HepG2 (cell line): Measurements from ENCODE around the gene CTNNA1. TPM values are rescaled to one million over a fixed set of nuclear protein-coding genes. Genes with fewer than 3 reads are reported as not detected.
A peak's percentile ranks its signal among the peaks of the same experiment; 100 is the strongest.

ENCODE experiments used
- ATAC-seq: fragments of 200-7000 bp; cut with Tn5 transposase; 3 replicates; pipeline ENCODE4 v1.9.1; 2020; ENCODE audit warnings: mild to moderate bottlenecking, moderate library complexity
- BruUV-seq: library from RNA; stranded (reverse); fragments of 400-500 nt; replicated peaks from 2 replicates; lab custom pipeline; 2021; lab: Mats Ljungman, UMichigan
- CTCF ChIA-PET: fragments of 300-600 bp; formaldehyde crosslinking; extraction: SDS; loops from one replicate; lab custom pipeline; 2021; ENCODE audit warnings: low total read pairs, inconsistent platforms, low intra/inter-chr PET ratio; lab: Yijun Ruan, JAX
- POLR2A ChIA-PET: fragments of 350-600 bp; sonication (Branson Sonifier 250); formaldehyde crosslinking; loops from one replicate; lab custom pipeline; 2020; ENCODE audit warnings: antibody characterized with exemption, inconsistent platforms; lab: Yijun Ruan, JAX
- DNase-seq: peaks from one replicate; pipeline ENCODE4 v3.0.0-alpha.2; 2015; ENCODE audit warnings: low spot score
- FAIRE-seq: peaks from 3 replicates; lab custom pipeline; 2011; peaks lifted over from hg19 to GRCh38; lab: Jason Lieb, UNC
- H2AFZ ChIP-seq: one replicate; pipeline ENCODE4 v1.6.1; 2011; ENCODE audit warnings: low read length, inconsistent platforms
- H3K27ac ChIP-seq: fragments of 300-600 bp; 3 replicates; pipeline ENCODE4 v1.8.0; 2011; ENCODE audit warnings: mixed run types, mild to moderate bottlenecking, mixed read lengths, low read length, inconsistent platforms; ENCODE audit not compliant: insufficient read depth; ENCODE audit errors: extremely low read length
- H3K27me3 ChIP-seq, 2 experiments: fragments of 200-600 bp in 1 of 2; 2 replicates in 1 of 2; 3 replicates in 1 of 2; pipeline versions ENCODE4 v1.6.0 to v1.8.0; 2011; ENCODE audit warnings: low read length in 2 of 2, mild to moderate bottlenecking in 2 of 2, moderate library complexity in 2 of 2, inconsistent platforms in 1 of 2; ENCODE audit not compliant: insufficient read depth in 2 of 2, control insufficient read depth in 1 of 2
- H3K36me3 ChIP-seq, 2 experiments: fragments of 200-600 bp in 1 of 2; replicated peaks in 1 of 2; 2 replicates in 1 of 2; 3 replicates in 1 of 2; pipeline versions ENCODE4 v1.5.1 to v1.8.0; 2011; ENCODE audit warnings: low read length in 2 of 2, inconsistent platforms in 1 of 2; ENCODE audit not compliant: insufficient read depth in 2 of 2, control insufficient read depth in 1 of 2
- H3K4me1 ChIP-seq: 2 replicates; pipeline ENCODE4 v1.5.1; 2012; ENCODE audit warnings: low read length, inconsistent platforms; ENCODE audit not compliant: insufficient read depth
- H3K4me2 ChIP-seq: 2 replicates; pipeline ENCODE4 v1.6.0; 2011; ENCODE audit warnings: low read depth, low read length, inconsistent platforms
- H3K4me3 ChIP-seq, 3 experiments: fragments of 200-600 bp in 1 of 3; sonication (generic), shearing (Covaris generic) in 1 of 3; replicated peaks in 1 of 3; 2 replicates each; pipeline ENCODE4 v1.5.1; 2011 to 2016; ENCODE audit warnings: low read length in 3 of 3, inconsistent platforms in 2 of 3, low read depth in 2 of 3, mild to moderate bottlenecking in 2 of 3, control low read depth in 1 of 3, mixed read lengths in 1 of 3; ENCODE audit not compliant: insufficient read depth in 1 of 3
- H3K79me2 ChIP-seq: one replicate; pipeline ENCODE4 v1.6.1; 2011; ENCODE audit warnings: low read length, inconsistent platforms; ENCODE audit not compliant: insufficient read depth
- H3K9ac ChIP-seq: 2 replicates; pipeline ENCODE4 v1.6.0; 2011; ENCODE audit warnings: mild to moderate bottlenecking, low read depth, low read length, inconsistent platforms; ENCODE audit not compliant: insufficient read depth
- H3K9me3 ChIP-seq: 2 replicates; pipeline ENCODE4 v1.5.1; 2012; ENCODE audit warnings: mild to moderate bottlenecking, low read length
- H4K20me1 ChIP-seq: 2 replicates; pipeline ENCODE4 v1.6.0; 2011; ENCODE audit warnings: inconsistent platforms, mild to moderate bottlenecking, low read length, moderate library complexity; ENCODE audit not compliant: insufficient read depth
- FOSL2 ChIP-seq: sonication (generic); formaldehyde crosslinking; IDR thresholded peaks from 2 replicates; pipeline ENCODE4 v1.4.0; 2020; ENCODE audit warnings: missing genetic modification reagents
- GFI1 ChIP-seq: sonication (generic); formaldehyde crosslinking; IDR thresholded peaks from 2 replicates; pipeline ENCODE4 v1.5.0; 2020; ENCODE audit warnings: missing genetic modification reagents, mild to moderate bottlenecking, borderline replicate concordance
- KDM2A ChIP-seq: sonication (generic); formaldehyde crosslinking; IDR thresholded peaks from 2 replicates; pipeline ENCODE4 v1.4.0; 2020; ENCODE audit warnings: low read depth, missing genetic modification reagents, borderline replicate concordance
- KLF6 ChIP-seq: IDR thresholded peaks from 2 replicates; pipeline ENCODE4 v1.8.0; 2016; ENCODE audit warnings: missing biosample characterization, missing genetic modification reagents
- NFE2L2 ChIP-seq: fragments of 150-350 bp; IDR thresholded peaks from 2 replicates; pipeline ENCODE4 v1.6.1; 2014; ENCODE audit warnings: low read length
- NFIC ChIP-seq: IDR thresholded peaks from 2 replicates; pipeline ENCODE4 v1.6.1; 2012; ENCODE audit warnings: mild to moderate bottlenecking, low read length, inconsistent platforms
- PRDM15 ChIP-seq: sonication (generic); formaldehyde crosslinking; IDR thresholded peaks from 2 replicates; pipeline ENCODE4 v1.4.0; 2020; ENCODE audit warnings: missing genetic modification reagents
- SYNCRIP ChIP-seq: fragments of 200-400 bp; formaldehyde crosslinking; IDR thresholded peaks from 2 replicates; pipeline ENCODE4 v1.6.1; 2018; ENCODE audit warnings: mild to moderate bottlenecking, low read depth, low read length; ENCODE audit not compliant: insufficient read depth
- ZNF235 ChIP-seq: sonication (generic); formaldehyde crosslinking; IDR thresholded peaks from 2 replicates; pipeline ENCODE4 v1.8.1; 2023; ENCODE audit warnings: mild to moderate bottlenecking, missing genetic modification reagents, borderline replicate concordance
- WGBS: methylation state at CpG from one replicate; pipeline ENCODE4 v1.1.6; 2017; ENCODE audit warnings: low lambda C conversion rate; 5-methylcytosine and 5-hydroxymethylcytosine counted together
- in situ Hi-C: cut with HindIII; loops from 2 replicates; pipeline ENCODE4 v1.10.0; 2017; ENCODE audit warnings: low pct_unique_long_range_greater_than_20kb; ENCODE audit not compliant: extremely low pct_ligation_motif_present
- intact Hi-C: fragments of 100-400 bp; cut with micrococcal nuclease; formaldehyde crosslinking; loops from one replicate; pipeline ENCODE4 v1.10.0; 2022; ENCODE audit not compliant: unreplicated experiment
- polyA plus RNA-seq, 8 experiments: library from polyadenylated mRNA; depleted of rRNA in 3 of 8; stranded (reverse) in 7 of 8; unstranded in 1 of 8; fragments of >200 nt; fragmentation: Illumina TruSeq in 4 of 8; extraction: Trizol in 4 of 8; gene quantifications; 2 replicates each; pipeline versions ENCODE4 v1.2.1 to v1.2.3, GENCODE V29; 2011 to 2016; ENCODE audit warnings: low read depth in 4 of 8, missing spikeins in 1 of 8, mixed read lengths in 1 of 8; ENCODE audit not compliant: insufficient read depth in 1 of 8
- total RNA-seq, 5 experiments: library from RNA; depleted of rRNA; stranded (reverse); fragments of >200 nt; fragmentation: Illumina TruSeq; extraction: Trizol; gene quantifications; 2 replicates each; pipeline ENCODE4 v1.2.3, GENCODE V29; 2016; ENCODE audit warnings: low read depth in 1 of 5
- TF ChIP-seq, protein P1 (sequence below): sonication (generic); formaldehyde crosslinking; IDR thresholded peaks from 2 replicates; pipeline ENCODE4 v1.5.0; 2020; ENCODE audit warnings: mild to moderate bottlenecking, missing genetic modification reagents
- TF ChIP-seq, protein P2 (sequence below): sonication (generic); formaldehyde crosslinking; IDR thresholded peaks from 2 replicates; pipeline ENCODE4 v1.4.0; 2020; ENCODE audit warnings: missing genetic modification reagents, mild to moderate bottlenecking, borderline replicate concordance
- TF ChIP-seq, protein P3 (sequence below): sonication (generic); formaldehyde crosslinking; conservative IDR thresholded peaks from 2 replicates; pipeline ENCODE4 v1.8.0; 2022; ENCODE audit warnings: mild to moderate bottlenecking, moderate library complexity, missing genetic modification reagents

CTNNA1 gene
- total and polyA plus RNA-seq, 2 of the 13 experiments (the other 11 are each of a cell fraction or from before 2014, with no cell fraction given): 66.8 to 162 TPM

GRCh38 chr5:138754699-138755057, 1.5 kb downstream of the CTNNA1 start:
- Histone ChIP-seq H4K20me1 (peaks cover 38% of the 10 kb centered on the region), H3K36me3 (no peaks in the 10 kb centered on the region), H3K27ac (peak overlapping the region; percentile 91), H3K9me3 (no peaks in the 10 kb centered on the region), H2AFZ (no peak overlapping the region), H3K4me2 (peak overlapping the region; percentile 83), H3K4me3 (peak overlapping the region; percentile 83 to 98 (median 93)), H3K27me3 (no peaks in the 10 kb centered on the region), H3K9ac (peak overlapping the region; percentile 94), H3K4me1 (peaks cover 47% of the 10 kb centered on the region), H3K79me2 (peaks cover 58% of the 10 kb centered on the region)
- ATAC-seq: no peak
- FAIRE-seq: no peak
- 38% methylated on average over 14 of the region's 14 CpGs for WGBS
- POLR2A ChIA-PET: no interaction called here
- in situ Hi-C loops: no loop called here
- intact Hi-C loops: loop anchor here (10.0 kb wide), 1 partner anchor 180 kb away; the partner anchor contains the start of gene HSPA9
- no peak for DNase-seq
- TF ChIP-seq, protein P1, sequence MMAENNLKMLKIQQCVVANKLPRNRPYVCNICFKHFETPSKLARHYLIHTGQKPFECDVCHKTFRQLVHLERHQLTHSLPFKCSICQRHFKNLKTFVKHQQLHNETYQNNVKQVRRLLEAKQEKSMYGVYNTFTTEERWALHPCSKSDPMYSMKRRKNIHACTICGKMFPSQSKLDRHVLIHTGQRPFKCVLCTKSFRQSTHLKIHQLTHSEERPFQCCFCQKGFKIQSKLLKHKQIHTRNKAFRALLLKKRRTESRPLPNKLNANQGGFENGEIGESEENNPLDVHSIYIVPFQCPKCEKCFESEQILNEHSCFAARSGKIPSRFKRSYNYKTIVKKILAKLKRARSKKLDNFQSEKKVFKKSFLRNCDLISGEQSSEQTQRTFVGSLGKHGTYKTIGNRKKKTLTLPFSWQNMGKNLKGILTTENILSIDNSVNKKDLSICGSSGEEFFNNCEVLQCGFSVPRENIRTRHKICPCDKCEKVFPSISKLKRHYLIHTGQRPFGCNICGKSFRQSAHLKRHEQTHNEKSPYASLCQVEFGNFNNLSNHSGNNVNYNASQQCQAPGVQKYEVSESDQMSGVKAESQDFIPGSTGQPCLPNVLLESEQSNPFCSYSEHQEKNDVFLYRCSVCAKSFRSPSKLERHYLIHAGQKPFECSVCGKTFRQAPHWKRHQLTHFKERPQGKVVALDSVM (CRISPR knock-in tag): peak; percentile 72
- TF ChIP-seq NFE2L2: no peak
- TF ChIP-seq KDM2A (CRISPR knock-in tag): no peak
- 0 out of 2 replicates have a peak, but pooled peaks have one; percentile 1 for TF ChIP-seq GFI1 (CRISPR knock-in tag)
- TF ChIP-seq ZNF235: no peak
- no peak for TF ChIP-seq PRDM15 (CRISPR knock-in tag)
- TF ChIP-seq, protein P2, sequence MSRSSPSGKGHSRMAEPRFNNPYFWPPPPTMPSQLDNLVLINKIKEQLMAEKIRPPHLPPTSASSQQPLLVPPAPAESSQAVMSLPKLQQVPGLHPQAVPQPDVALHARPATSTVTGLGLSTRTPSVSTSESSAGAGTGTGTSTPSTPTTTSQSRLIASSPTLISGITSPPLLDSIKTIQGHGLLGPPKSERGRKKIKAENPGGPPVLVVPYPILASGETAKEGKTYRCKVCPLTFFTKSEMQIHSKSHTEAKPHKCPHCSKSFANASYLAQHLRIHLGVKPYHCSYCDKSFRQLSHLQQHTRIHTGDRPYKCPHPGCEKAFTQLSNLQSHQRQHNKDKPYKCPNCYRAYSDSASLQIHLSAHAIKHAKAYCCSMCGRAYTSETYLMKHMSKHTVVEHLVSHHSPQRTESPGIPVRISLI: no peak
- TF ChIP-seq, protein P3, sequence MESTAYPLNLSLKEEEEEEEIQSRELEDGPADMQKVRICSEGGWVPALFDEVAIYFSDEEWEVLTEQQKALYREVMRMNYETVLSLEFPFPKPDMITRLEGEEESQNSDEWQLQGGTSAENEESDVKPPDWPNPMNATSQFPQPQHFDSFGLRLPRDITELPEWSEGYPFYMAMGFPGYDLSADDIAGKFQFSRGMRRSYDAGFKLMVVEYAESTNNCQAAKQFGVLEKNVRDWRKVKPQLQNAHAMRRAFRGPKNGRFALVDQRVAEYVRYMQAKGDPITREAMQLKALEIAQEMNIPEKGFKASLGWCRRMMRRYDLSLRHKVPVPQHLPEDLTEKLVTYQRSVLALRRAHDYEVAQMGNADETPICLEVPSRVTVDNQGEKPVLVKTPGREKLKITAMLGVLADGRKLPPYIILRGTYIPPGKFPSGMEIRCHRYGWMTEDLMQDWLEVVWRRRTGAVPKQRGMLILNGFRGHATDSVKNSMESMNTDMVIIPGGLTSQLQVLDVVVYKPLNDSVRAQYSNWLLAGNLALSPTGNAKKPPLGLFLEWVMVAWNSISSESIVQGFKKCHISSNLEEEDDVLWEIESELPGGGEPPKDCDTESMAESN (CRISPR knock-in tag): no peak
- no peak for TF ChIP-seq SYNCRIP
- TF ChIP-seq KLF6 (CRISPR knock-in tag): peak; percentile 7; the same call in 1 of the 2 replicates
- peak; percentile 80 for TF ChIP-seq FOSL2
- no peak for TF ChIP-seq NFIC
- TSS peak; percentile 73 for BruUV-seq
- CTCF ChIA-PET: no interaction called here
